H9 (cell line): Measurements from ENCODE around the gene SSH3. TPM values are rescaled to one million over a fixed set of nuclear protein-coding genes. Genes with fewer than 3 reads are reported as not detected.
A peak's percentile ranks its signal among the peaks of the same experiment; 100 is the strongest.

Source experiments
- DNase-seq: peaks from one replicate; pipeline ENCODE4 v3.0.0-alpha.2; 2017
- H2AFZ ChIP-seq: one replicate; pipeline ENCODE4 v1.6.1; 2013; ENCODE audit warnings: mild to moderate bottlenecking, low read length, control low read depth, moderate library complexity
- H2AK5ac ChIP-seq: 2 replicates; pipeline ENCODE4 v1.6.1; 2013; ENCODE audit warnings: low read length, control low read depth, mixed read lengths; ENCODE audit not compliant: insufficient read length
- H2BK120ac ChIP-seq: one replicate; pipeline ENCODE4 v1.6.1; 2013; ENCODE audit warnings: low read depth, mild to moderate bottlenecking, low read length, control low read depth, inconsistent platforms; ENCODE audit not compliant: poor library complexity, severe bottlenecking
- H2BK12ac ChIP-seq: 2 replicates; pipeline ENCODE4 v1.6.1; 2013; ENCODE audit warnings: low read length, control low read depth, mixed read lengths, low read depth; ENCODE audit not compliant: insufficient read length
- H2BK15ac ChIP-seq: 2 replicates; pipeline ENCODE4 v1.6.1; 2013; ENCODE audit warnings: low read depth, low read length, control low read depth
- H2BK20ac ChIP-seq: one replicate; pipeline ENCODE4 v1.6.1; 2013; ENCODE audit warnings: low read depth, mild to moderate bottlenecking, low read length, control low read depth, inconsistent platforms; ENCODE audit not compliant: poor library complexity, severe bottlenecking
- H2BK5ac ChIP-seq: 2 replicates; pipeline ENCODE4 v1.6.1; 2013; ENCODE audit warnings: low read length, control low read depth, mixed read lengths; ENCODE audit not compliant: insufficient read length
- H3K14ac ChIP-seq: 2 replicates; pipeline ENCODE4 v1.6.1; 2013; ENCODE audit warnings: low read length, control low read depth; ENCODE audit not compliant: insufficient read depth
- H3K18ac ChIP-seq: 2 replicates; pipeline ENCODE4 v1.6.1; 2013; ENCODE audit warnings: low read depth, mild to moderate bottlenecking, mixed read lengths, low read length, control low read depth; ENCODE audit not compliant: insufficient read length
- H3K23ac ChIP-seq: 2 replicates; pipeline ENCODE4 v1.6.1; 2013; ENCODE audit warnings: low read length, control low read depth, mixed read lengths, low read depth; ENCODE audit not compliant: insufficient read length
- H3K23me2 ChIP-seq: 2 replicates; pipeline ENCODE4 v1.6.1; 2013; ENCODE audit warnings: low read depth, mild to moderate bottlenecking, mixed read lengths, low read length, control low read depth; ENCODE audit not compliant: insufficient read length, poor library complexity, severe bottlenecking
- H3K27ac ChIP-seq: 2 replicates; pipeline ENCODE4 v1.5.1; 2013; ENCODE audit warnings: low read length, control low read depth, mixed read lengths, low read depth; ENCODE audit not compliant: insufficient read length
- H3K27me3 ChIP-seq: 2 replicates; pipeline ENCODE4 v1.6.1; 2013; ENCODE audit warnings: low read length, control low read depth, inconsistent platforms; ENCODE audit not compliant: insufficient read depth
- H3K4ac ChIP-seq: 2 replicates; pipeline ENCODE4 v1.6.1; 2013; ENCODE audit warnings: low read depth, mild to moderate bottlenecking, control low read depth, inconsistent platforms, low read length, moderate library complexity
- H3K4me1 ChIP-seq: 2 replicates; pipeline ENCODE4 v1.6.1; 2013; ENCODE audit warnings: low read length, control low read depth, inconsistent platforms; ENCODE audit not compliant: insufficient read depth
- H3K4me2 ChIP-seq: 2 replicates; pipeline ENCODE4 v1.6.1; 2013; ENCODE audit warnings: low read length, control low read depth, mixed read lengths; ENCODE audit not compliant: insufficient read length, insufficient read depth
- H3K56ac ChIP-seq: 2 replicates; pipeline ENCODE4 v1.6.1; 2013; ENCODE audit warnings: low read depth, mild to moderate bottlenecking, mixed read lengths, low read length, control low read depth; ENCODE audit not compliant: insufficient read length
- H3K79me1 ChIP-seq: 2 replicates; pipeline ENCODE4 v1.6.1; 2013; ENCODE audit warnings: low read depth, mild to moderate bottlenecking, moderate library complexity, low read length, control low read depth, inconsistent platforms; ENCODE audit not compliant: insufficient read depth, poor library complexity, severe bottlenecking
- H3K79me2 ChIP-seq: 2 replicates; pipeline ENCODE4 v1.6.1; 2013; ENCODE audit warnings: low read length, control low read depth, inconsistent platforms; ENCODE audit not compliant: insufficient read depth
- H3K9ac ChIP-seq: 2 replicates; pipeline ENCODE4 v1.6.1; 2013; ENCODE audit warnings: low read length, control low read depth, mixed read lengths; ENCODE audit not compliant: insufficient read length; ENCODE audit errors: extremely low read depth
- H3K9me3 ChIP-seq: one replicate; pipeline ENCODE4 v1.6.1; 2013; ENCODE audit warnings: low read depth, low read length, inconsistent platforms; ENCODE audit not compliant: control insufficient read depth
- H3T11ph ChIP-seq: one replicate; pipeline ENCODE4 v1.6.1; 2013; ENCODE audit warnings: mild to moderate bottlenecking, low read length, control low read depth, inconsistent platforms
- H4K20me1 ChIP-seq: one replicate; pipeline ENCODE4 v1.6.1; 2013; ENCODE audit not compliant: control insufficient read depth, insufficient read length, insufficient read depth
- H4K5ac ChIP-seq: 2 replicates; pipeline ENCODE4 v1.6.1; 2013; ENCODE audit warnings: low read depth, mild to moderate bottlenecking, mixed read lengths, low read length, control low read depth; ENCODE audit not compliant: insufficient read length
- H4K8ac ChIP-seq: replicated peaks from 2 replicates; pipeline ENCODE4 v1.6.1; 2013; ENCODE audit warnings: low read length, control low read depth, mixed read lengths, low read depth; ENCODE audit not compliant: insufficient read length
- H4K91ac ChIP-seq: 2 replicates; pipeline ENCODE4 v1.6.1; 2013; ENCODE audit warnings: low read depth, mild to moderate bottlenecking, moderate library complexity, mixed read lengths, low read length, control low read depth; ENCODE audit not compliant: insufficient read length
- H3K27ac Mint-ChIP-seq, 3 experiments: 2 replicates in 2 of 3; 3 replicates in 1 of 3; pipeline ENCODE4 v1.8.0; 2020 to 2021; ENCODE audit warnings: mixed read lengths in 3 of 3, mild to moderate bottlenecking in 1 of 3, moderate library complexity in 1 of 3
- H3K27me3 Mint-ChIP-seq: 2 replicates; pipeline ENCODE4 v1.8.0; 2021; ENCODE audit warnings: low read depth, mild to moderate bottlenecking, moderate library complexity, mixed read lengths
- H3K36me3 Mint-ChIP-seq, 3 experiments: 2 replicates in 2 of 3; 3 replicates in 1 of 3; pipeline ENCODE4 v1.8.0; 2020 to 2021; ENCODE audit warnings: low read depth in 3 of 3, mixed read lengths in 3 of 3; ENCODE audit not compliant: insufficient read depth in 1 of 3
- H3K4me1 Mint-ChIP-seq, 2 experiments: 2 replicates each; pipeline ENCODE4 v1.8.0; 2020; ENCODE audit warnings: mixed read lengths in 2 of 2
- H3K4me3 Mint-ChIP-seq, 2 experiments: 2 replicates in 1 of 2; 3 replicates in 1 of 2; pipeline ENCODE4 v1.8.0; 2020 to 2021; ENCODE audit warnings: mild to moderate bottlenecking in 2 of 2, mixed read lengths in 2 of 2, moderate library complexity in 1 of 2
- H3K9me3 Mint-ChIP-seq, 2 experiments: 2 replicates in 1 of 2; 3 replicates in 1 of 2; pipeline ENCODE4 v1.8.0; 2020; ENCODE audit warnings: mild to moderate bottlenecking in 2 of 2, mixed read lengths in 2 of 2, moderate library complexity in 1 of 2
- WGBS: extraction: QIAGEN DNeasy Blood & Tissue Kit; methylation state at CpG from one replicate; pipeline ENCODE4 v1.1.7; 2013; ENCODE audit warnings: missing lambda C conversion rate, low lambda C conversion rate, mixed read lengths; ENCODE audit not compliant: insufficient read length; ENCODE audit errors: extremely low coverage; 5-methylcytosine and 5-hydroxymethylcytosine counted together
- total RNA-seq: library from RNA; stranded (reverse); gene quantifications from 2 replicates; pipeline ENCODE4 v1.2.1, GENCODE V29; 2021
- TF ChIP-seq, protein P1 (sequence below): fragments of 200-600 bp; sonication (generic); conservative IDR thresholded peaks from 3 replicates; pipeline ENCODE4 v1.8.0; 2021; ENCODE audit warnings: antibody characterized with exemption, mild to moderate bottlenecking

SSH3 gene
- total RNA-seq, 1 experiment from 2014 or later, result 42.2 TPM

DNA sequence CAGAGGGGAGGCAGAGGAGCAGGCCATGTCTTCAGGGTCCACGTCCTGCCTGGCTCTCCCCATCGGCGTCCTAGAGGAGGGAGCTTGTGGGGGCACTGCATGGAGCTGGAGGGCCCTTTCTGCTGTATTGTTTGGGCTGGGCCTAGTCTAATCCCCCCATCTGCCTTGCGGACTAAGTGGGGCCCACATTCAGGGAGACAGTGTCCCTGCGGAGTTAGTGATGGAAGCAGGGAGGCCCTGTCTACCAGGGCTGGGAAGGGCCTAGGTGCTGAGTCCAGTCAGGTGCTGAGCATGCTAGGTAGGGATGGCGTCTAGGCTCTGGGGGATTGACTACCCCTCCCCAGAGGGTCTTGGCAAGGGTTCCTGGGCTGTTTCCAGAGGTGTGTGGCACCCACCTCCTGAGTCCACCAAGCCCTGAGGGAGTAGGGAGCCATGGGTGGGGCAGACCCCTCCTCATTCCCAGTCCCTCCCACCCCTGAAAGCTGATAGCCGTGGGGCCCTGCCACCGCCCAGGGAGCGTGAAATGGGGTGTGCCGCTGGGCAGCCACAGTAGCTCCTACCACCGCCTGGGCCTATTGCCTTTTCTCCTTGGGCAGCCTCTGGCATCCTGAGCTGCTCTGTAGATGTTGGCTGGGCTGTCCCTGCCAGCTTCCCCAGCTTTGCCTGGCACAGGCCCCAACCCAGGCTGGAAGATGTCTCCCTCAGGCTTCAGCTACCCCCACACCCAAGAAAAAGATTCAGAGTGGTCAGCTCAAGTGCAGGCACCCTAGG, 51.9 kb downstream of the SSH3 start:
- Histone ChIP-seq H3K23me2 (peaks cover 14% of the 10 kb centered on the region), H3K9ac (no peak overlapping the region), H2BK5ac (no peak overlapping the region), H3K4ac (no peak overlapping the region), H3K27ac (no peak overlapping the region), H2BK120ac (no peak overlapping the region), H3K4me1 (no peaks in the 10 kb centered on the region), H3K56ac (no peak overlapping the region), H4K20me1 (no peaks in the 10 kb centered on the region), H3K4me2 (no peak overlapping the region), H4K5ac (no peak overlapping the region), H2BK12ac (no peak overlapping the region), H3K23ac (no peak overlapping the region), H2BK15ac (no peak overlapping the region), H4K8ac (no peak overlapping the region), H3K14ac (no peak overlapping the region), H4K91ac (no peak overlapping the region), H2AK5ac (no peak overlapping the region), H3K9me3 (no peaks in the 10 kb centered on the region), H2AFZ (no peak overlapping the region), H3K79me2 (no peaks in the 10 kb centered on the region), H3K18ac (no peak overlapping the region), H3T11ph (no peak overlapping the region), H3K27me3 (no peaks in the 10 kb centered on the region), H2BK20ac (no peak overlapping the region), H3K79me1 (no peaks in the 10 kb centered on the region)
- WGBS, result no CpG with 5 or more reads among the region's 11 CpGs
- Mint-ChIP-seq H3K4me1 (peaks cover 37 to 47% of the 10 kb centered on the region in 2 experiments), H3K27ac (peak overlapping the region; percentile 31 to 88 (median 63); a peak in 4 of 7 replicates), H3K27me3 (peaks cover 19% of the 10 kb centered on the region), H3K36me3 (no peaks in the 10 kb centered on the region), H3K9me3 (no peaks in the 10 kb centered on the region), H3K4me3 (peak overlapping the region in 1 of 2 experiments; percentile 85; a peak in 2 of 5 replicates)
- no peak for DNase-seq
- TF ChIP-seq, protein P1, sequence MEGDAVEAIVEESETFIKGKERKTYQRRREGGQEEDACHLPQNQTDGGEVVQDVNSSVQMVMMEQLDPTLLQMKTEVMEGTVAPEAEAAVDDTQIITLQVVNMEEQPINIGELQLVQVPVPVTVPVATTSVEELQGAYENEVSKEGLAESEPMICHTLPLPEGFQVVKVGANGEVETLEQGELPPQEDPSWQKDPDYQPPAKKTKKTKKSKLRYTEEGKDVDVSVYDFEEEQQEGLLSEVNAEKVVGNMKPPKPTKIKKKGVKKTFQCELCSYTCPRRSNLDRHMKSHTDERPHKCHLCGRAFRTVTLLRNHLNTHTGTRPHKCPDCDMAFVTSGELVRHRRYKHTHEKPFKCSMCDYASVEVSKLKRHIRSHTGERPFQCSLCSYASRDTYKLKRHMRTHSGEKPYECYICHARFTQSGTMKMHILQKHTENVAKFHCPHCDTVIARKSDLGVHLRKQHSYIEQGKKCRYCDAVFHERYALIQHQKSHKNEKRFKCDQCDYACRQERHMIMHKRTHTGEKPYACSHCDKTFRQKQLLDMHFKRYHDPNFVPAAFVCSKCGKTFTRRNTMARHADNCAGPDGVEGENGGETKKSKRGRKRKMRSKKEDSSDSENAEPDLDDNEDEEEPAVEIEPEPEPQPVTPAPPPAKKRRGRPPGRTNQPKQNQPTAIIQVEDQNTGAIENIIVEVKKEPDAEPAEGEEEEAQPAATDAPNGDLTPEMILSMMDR, result no peak
